OCI-LY1 (cell line): Measurements from ENCODE around the gene EXT2.

Experiments
- H2AFZ ChIP-seq: fragments of 200-600 bp; sonication (generic), shearing (Covaris generic); 2 replicates; pipeline ENCODE4 v1.6.0; 2014; ENCODE audit warnings: antibody characterized with exemption, mild to moderate bottlenecking, low read length
- H3F3A ChIP-seq: fragments of 200-600 bp; sonication (generic), shearing (Covaris generic); 2 replicates; pipeline ENCODE4 v1.6.0; 2014; ENCODE audit warnings: mild to moderate bottlenecking, antibody characterized with exemption, low read length, moderate library complexity; ENCODE audit not compliant: insufficient read depth
- H3K27ac ChIP-seq: fragments of 200-600 bp; sonication (generic); 2 replicates; pipeline ENCODE4 v1.5.1; 2014; ENCODE audit warnings: low read length, mixed run types, mild to moderate bottlenecking, low read depth; ENCODE audit not compliant: poor library complexity, severe bottlenecking
- H3K27me3 ChIP-seq: fragments of 200-600 bp; sonication (generic); 2 replicates; pipeline ENCODE4 v1.6.0; 2014; ENCODE audit warnings: antibody characterized with exemption, mild to moderate bottlenecking, low read length, moderate library complexity; ENCODE audit not compliant: insufficient read depth
- H3K36me3 ChIP-seq: fragments of 200-600 bp; sonication (generic); 2 replicates; pipeline ENCODE4 v1.6.1; 2014; ENCODE audit warnings: mild to moderate bottlenecking, antibody characterized with exemption, low read length, moderate library complexity, mixed read lengths; ENCODE audit not compliant: insufficient read depth
- H3K4me1 ChIP-seq: fragments of 200-600 bp; sonication (generic); 2 replicates; pipeline ENCODE4 v1.5.1; 2014; ENCODE audit warnings: mild to moderate bottlenecking, low read length, moderate library complexity; ENCODE audit not compliant: insufficient read depth, severe bottlenecking
- H3K4me2 ChIP-seq: fragments of 200-600 bp; sonication (generic), shearing (Covaris generic); 2 replicates; pipeline ENCODE4 v1.6.1; 2014; ENCODE audit warnings: low read length
- H3K4me3 ChIP-seq: fragments of 200-600 bp; sonication (generic); 2 replicates; pipeline ENCODE4 v1.5.1; 2014; ENCODE audit warnings: low read length, low read depth, mild to moderate bottlenecking, mixed read lengths; ENCODE audit not compliant: poor library complexity, severe bottlenecking
- H3K79me2 ChIP-seq: fragments of 200-600 bp; shearing (Covaris generic); 2 replicates; pipeline ENCODE4 v1.6.1; 2016; ENCODE audit warnings: mixed run types, low read length, mixed read lengths; ENCODE audit not compliant: insufficient read depth
- H3K9ac ChIP-seq: fragments of 200-600 bp; sonication (generic), shearing (Covaris generic); 2 replicates; pipeline ENCODE4 v1.6.1; 2014; ENCODE audit warnings: mild to moderate bottlenecking, low read length, mixed read lengths
- H3K9me2 ChIP-seq: fragments of 200-600 bp; sonication (generic), shearing (Covaris generic); 2 replicates; pipeline ENCODE4 v1.6.1; 2014; ENCODE audit warnings: low read depth, mild to moderate bottlenecking, low read length, mixed read lengths
- H3K9me3 ChIP-seq: fragments of 200-600 bp; shearing (Covaris generic); 2 replicates; pipeline ENCODE4 v1.6.1; 2014; ENCODE audit warnings: low read length, mixed read lengths
- H4K20me1 ChIP-seq: fragments of 200-600 bp; sonication (generic), shearing (Covaris generic); 2 replicates; pipeline ENCODE4 v1.6.0; 2016; ENCODE audit warnings: mild to moderate bottlenecking, low read length; ENCODE audit not compliant: insufficient read depth
- EZH2 ChIP-seq: fragments of 200-600 bp; sonication (generic), shearing (Covaris generic); IDR thresholded peaks from 2 replicates; pipeline ENCODE4 v1.8.0; 2017; ENCODE audit warnings: borderline replicate concordance, mixed run types, mild to moderate bottlenecking, antibody characterized with exemption, low read length, moderate library complexity, mixed read lengths
- TF ChIP-seq, protein P1 (sequence below): fragments of 200-600 bp; sonication (generic), shearing (Covaris generic); IDR thresholded peaks from 2 replicates; pipeline ENCODE4 v1.5.1; 2017; ENCODE audit warnings: mild to moderate bottlenecking, antibody characterized with exemption, low read length, moderate library complexity, mixed read lengths

The EXT2 gene

DNA sequence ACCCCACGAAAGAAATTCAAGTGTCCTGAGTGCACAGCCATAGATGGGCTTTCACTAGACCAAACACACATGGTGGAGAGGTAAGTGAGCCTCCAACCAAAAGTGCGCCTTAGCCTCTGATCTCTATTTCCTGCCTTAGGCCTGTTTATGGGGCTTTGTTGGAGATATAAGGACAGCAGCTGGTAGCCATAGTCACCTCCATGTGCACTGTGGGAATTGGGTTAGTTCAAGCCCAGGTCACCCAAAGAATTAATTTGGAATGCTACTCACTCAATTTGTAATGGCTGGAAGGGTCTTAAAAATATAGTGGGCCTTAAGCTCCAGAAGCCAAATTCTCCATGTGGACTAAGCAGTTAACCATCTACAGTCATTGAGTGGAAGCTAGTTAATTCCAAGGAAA is 140.8 kb downstream of the EXT2 start:
- H3K4me1 ChIP-seq = no peaks in the 10 kb centered on the region
- H2AFZ ChIP-seq = no peak overlapping the region
- no peak overlapping the region for H3K27ac ChIP-seq
- no peak overlapping the region for H3K4me2 ChIP-seq
- no peak overlapping the region for H3K4me3 ChIP-seq
- no peaks in the 10 kb centered on the region for H3K9me2 ChIP-seq
- no peaks in the 10 kb centered on the region for H3K27me3 ChIP-seq
- no peaks in the 10 kb centered on the region for H3K36me3 ChIP-seq
- no peak overlapping the region for H3K9ac ChIP-seq
- H3K9me3 ChIP-seq = no peaks in the 10 kb centered on the region
- TF ChIP-seq EZH2 = no peak
- TF ChIP-seq, protein P1, sequence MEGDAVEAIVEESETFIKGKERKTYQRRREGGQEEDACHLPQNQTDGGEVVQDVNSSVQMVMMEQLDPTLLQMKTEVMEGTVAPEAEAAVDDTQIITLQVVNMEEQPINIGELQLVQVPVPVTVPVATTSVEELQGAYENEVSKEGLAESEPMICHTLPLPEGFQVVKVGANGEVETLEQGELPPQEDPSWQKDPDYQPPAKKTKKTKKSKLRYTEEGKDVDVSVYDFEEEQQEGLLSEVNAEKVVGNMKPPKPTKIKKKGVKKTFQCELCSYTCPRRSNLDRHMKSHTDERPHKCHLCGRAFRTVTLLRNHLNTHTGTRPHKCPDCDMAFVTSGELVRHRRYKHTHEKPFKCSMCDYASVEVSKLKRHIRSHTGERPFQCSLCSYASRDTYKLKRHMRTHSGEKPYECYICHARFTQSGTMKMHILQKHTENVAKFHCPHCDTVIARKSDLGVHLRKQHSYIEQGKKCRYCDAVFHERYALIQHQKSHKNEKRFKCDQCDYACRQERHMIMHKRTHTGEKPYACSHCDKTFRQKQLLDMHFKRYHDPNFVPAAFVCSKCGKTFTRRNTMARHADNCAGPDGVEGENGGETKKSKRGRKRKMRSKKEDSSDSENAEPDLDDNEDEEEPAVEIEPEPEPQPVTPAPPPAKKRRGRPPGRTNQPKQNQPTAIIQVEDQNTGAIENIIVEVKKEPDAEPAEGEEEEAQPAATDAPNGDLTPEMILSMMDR = no peak
- no peaks in the 10 kb centered on the region for H3K79me2 ChIP-seq
- no peaks in the 10 kb centered on the region for H3F3A ChIP-seq
- no peaks in the 10 kb centered on the region for H4K20me1 ChIP-seq

DNA sequence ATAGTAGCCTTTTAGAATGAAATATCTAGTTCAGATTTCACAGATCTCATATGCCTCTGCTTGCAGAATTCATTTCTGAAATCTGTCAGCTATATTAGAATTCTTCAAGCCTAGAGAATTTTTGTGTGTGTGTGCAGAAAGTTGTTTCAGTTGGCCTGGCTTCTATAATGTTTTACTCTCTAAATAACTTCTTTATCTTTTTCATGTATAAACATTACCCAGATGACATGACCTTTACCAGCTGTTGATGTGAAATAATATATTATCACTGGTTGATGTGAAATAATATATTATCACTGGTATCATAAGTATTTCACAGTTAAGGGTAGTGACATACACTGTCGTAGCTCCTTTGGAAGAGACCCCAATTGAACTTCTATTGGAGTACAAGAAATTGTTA is 141.7 kb downstream of the EXT2 start:
- Histone ChIP-seq H4K20me1 (no peaks in the 10 kb centered on the region), H3K9ac (no peak overlapping the region), H3K27me3 (no peaks in the 10 kb centered on the region), H3K79me2 (no peaks in the 10 kb centered on the region), H3K9me3 (no peaks in the 10 kb centered on the region), H3K4me1 (no peaks in the 10 kb centered on the region), H2AFZ (no peak overlapping the region), H3K27ac (no peak overlapping the region), H3K4me2 (no peak overlapping the region), H3K4me3 (no peak overlapping the region), H3K9me2 (no peaks in the 10 kb centered on the region), H3K36me3 (no peaks in the 10 kb centered on the region), H3F3A (no peaks in the 10 kb centered on the region)
- TF ChIP-seq EZH2 = no peak
- TF ChIP-seq, protein P1 = no peak

GRCh38 chr11:44241851-44242250 is 146.4 kb downstream of the EXT2 start:
- no peaks in the 10 kb centered on the region for H4K20me1 ChIP-seq
- no peaks in the 10 kb centered on the region for H3K27me3 ChIP-seq
- no peaks in the 10 kb centered on the region for H3K36me3 ChIP-seq
- no peak overlapping the region for H3K9ac ChIP-seq
- H3K4me1 ChIP-seq = no peaks in the 10 kb centered on the region
- TF ChIP-seq, protein P1 = no peak
- TF ChIP-seq EZH2 = no peak
- H3F3A ChIP-seq = no peaks in the 10 kb centered on the region
- no peaks in the 10 kb centered on the region for H3K9me3 ChIP-seq
- H3K79me2 ChIP-seq = no peaks in the 10 kb centered on the region
- H2AFZ ChIP-seq = no peak overlapping the region
- no peak overlapping the region for H3K4me3 ChIP-seq
- no peak overlapping the region for H3K27ac ChIP-seq
- H3K4me2 ChIP-seq = no peak overlapping the region
- H3K9me2 ChIP-seq = no peaks in the 10 kb centered on the region
